IMR-90 (cell line): ENCODE measurements around the gene SNX1. TPM values are rescaled to one million over a fixed set of nuclear protein-coding genes. Genes with fewer than 3 reads are reported as not detected.
A peak's percentile ranks its signal among the peaks of the same experiment; 100 is the strongest.

Experiments
- ATAC-seq: fragments of 200-7000 bp; cut with Tn5 transposase; 2 replicates; pipeline ENCODE4 v1.9.1; 2020; ENCODE audit warnings: low read depth, mild to moderate bottlenecking, moderate library complexity
- BruUV-seq: library from RNA; stranded (reverse); fragments of 400-500 nt; replicated peaks from 2 replicates; lab custom pipeline; 2021; lab: Mats Ljungman, UMichigan
- CTCF ChIA-PET: fragments of 300-600 bp; formaldehyde crosslinking; extraction: SDS; loops from one replicate; lab custom pipeline; 2021; ENCODE audit warnings: antibody characterized with exemption; lab: Yijun Ruan, JAX
- POLR2A ChIA-PET: fragments of 300-600 bp; sonication (Branson Sonifier 250); formaldehyde crosslinking; loops from one replicate; lab custom pipeline; 2022; ENCODE audit warnings: antibody characterized with exemption; ENCODE audit not compliant: unreplicated experiment; lab: Charles Lee
- DNase-seq: peaks from one replicate; pipeline ENCODE4 v3.0.0; 2013
- H2AFZ ChIP-seq: replicated peaks from 2 replicates; pipeline ENCODE3; 2013; ENCODE audit warnings: low read length, mild to moderate bottlenecking; ENCODE audit not compliant: poor library complexity
- H2AK5ac ChIP-seq: 2 replicates; pipeline ENCODE4 v1.6.1; 2013; ENCODE audit warnings: low read depth, low read length, inconsistent platforms
- H2AK9ac ChIP-seq: replicated peaks from 2 replicates; pipeline ENCODE3; 2013; ENCODE audit warnings: mild to moderate bottlenecking, low read depth, low read length, moderate library complexity; ENCODE audit not compliant: poor library complexity
- H2BK120ac ChIP-seq: 2 replicates; pipeline ENCODE4 v1.6.1; 2013; ENCODE audit warnings: low read depth, low read length, inconsistent platforms
- H2BK15ac ChIP-seq: 3 replicates; pipeline ENCODE4 v1.6.1; 2013; ENCODE audit warnings: low read depth, low read length, inconsistent platforms
- H2BK20ac ChIP-seq: 2 replicates; pipeline ENCODE4 v1.6.1; 2013; ENCODE audit warnings: low read depth, mild to moderate bottlenecking, inconsistent platforms, low read length, moderate library complexity
- H2BK5ac ChIP-seq: 2 replicates; pipeline ENCODE4 v1.6.1; 2013; ENCODE audit warnings: mild to moderate bottlenecking, low read depth, low read length, inconsistent platforms; ENCODE audit not compliant: poor library complexity, severe bottlenecking
- H3K14ac ChIP-seq: replicated peaks from 2 replicates; pipeline ENCODE4 v1.6.1; 2013; ENCODE audit warnings: low read depth, low read length, inconsistent platforms
- H3K18ac ChIP-seq: 2 replicates; pipeline ENCODE4 v1.6.1; 2013; ENCODE audit warnings: low read depth, low read length, control low read depth
- H3K23ac ChIP-seq: 2 replicates; pipeline ENCODE4 v1.6.1; 2013; ENCODE audit warnings: low read depth, low read length, inconsistent platforms
- H3K27ac ChIP-seq: 2 replicates; pipeline ENCODE4 v1.5.1; 2013; ENCODE audit warnings: mild to moderate bottlenecking, control low read depth, low read length; ENCODE audit not compliant: insufficient read depth
- H3K27me3 ChIP-seq: 2 replicates; pipeline ENCODE4 v1.6.1; 2013; ENCODE audit warnings: low read length; ENCODE audit not compliant: control insufficient read depth, insufficient read depth
- H3K36me3 ChIP-seq: 2 replicates; pipeline ENCODE4 v1.6.1; 2013; ENCODE audit warnings: low read length, mixed read lengths; ENCODE audit not compliant: control insufficient read depth, insufficient read depth
- H3K4ac ChIP-seq: 2 replicates; pipeline ENCODE4 v1.6.1; 2013; ENCODE audit warnings: low read depth, low read length, inconsistent platforms
- H3K4me1 ChIP-seq: 2 replicates; pipeline ENCODE4 v1.6.1; 2013; ENCODE audit warnings: low read length, mixed read lengths; ENCODE audit not compliant: control insufficient read depth, insufficient read depth
- H3K4me2 ChIP-seq: 2 replicates; pipeline ENCODE4 v1.6.1; 2013; ENCODE audit warnings: low read depth, mild to moderate bottlenecking, control low read depth, low read length, moderate library complexity
- H3K4me3 ChIP-seq: 2 replicates; pipeline ENCODE4 v1.5.1; 2013; ENCODE audit warnings: low read depth, mild to moderate bottlenecking, control low read depth, low read length, moderate library complexity; ENCODE audit not compliant: insufficient read depth
- H3K56ac ChIP-seq: 2 replicates; pipeline ENCODE4 v1.6.1; 2013; ENCODE audit warnings: low read length, inconsistent platforms; ENCODE audit not compliant: insufficient read depth; ENCODE audit errors: extremely low read depth
- H3K79me1 ChIP-seq, 2 experiments: 2 replicates each; pipeline ENCODE4 v1.6.1; 2013; ENCODE audit warnings: low read length in 2 of 2, inconsistent platforms in 1 of 2, low read depth in 1 of 2
- H3K9ac ChIP-seq: 2 replicates; pipeline ENCODE4 v1.6.1; 2013; ENCODE audit warnings: low read depth, low read length, control low read depth
- H3K9me1 ChIP-seq: 2 replicates; pipeline ENCODE4 v1.6.1; 2013; ENCODE audit warnings: low read length, inconsistent platforms; ENCODE audit not compliant: insufficient read depth
- H3K9me3 ChIP-seq: 2 replicates; pipeline ENCODE4 v1.6.1; 2013; ENCODE audit warnings: low read length; ENCODE audit not compliant: control insufficient read depth, insufficient read depth
- H4K20me1 ChIP-seq: 2 replicates; pipeline ENCODE4 v1.6.1; 2013; ENCODE audit warnings: low read length, inconsistent platforms; ENCODE audit not compliant: insufficient read depth
- H4K5ac ChIP-seq: 2 replicates; pipeline ENCODE4 v1.6.1; 2013; ENCODE audit warnings: mild to moderate bottlenecking, low read depth, low read length, control low read depth
- H4K8ac ChIP-seq, 2 experiments: 2 replicates each; pipeline ENCODE4 v1.6.1; 2013; ENCODE audit warnings: low read depth in 2 of 2, low read length in 2 of 2, control low read depth in 1 of 2, inconsistent platforms in 1 of 2
- H4K91ac ChIP-seq: 2 replicates; pipeline ENCODE4 v1.6.1; 2013; ENCODE audit warnings: low read depth, low read length, inconsistent platforms; ENCODE audit not compliant: insufficient read depth
- BHLHE40 ChIP-seq: fragments of 150-350 bp; IDR thresholded peaks from 2 replicates; pipeline ENCODE4 v1.6.1; 2016; ENCODE audit warnings: mild to moderate bottlenecking, low read depth, low read length
- FOS ChIP-seq: fragments of 150-350 bp; IDR thresholded peaks from 2 replicates; pipeline ENCODE4 v1.6.1; 2016; ENCODE audit warnings: low read depth, low read length
- MAFK ChIP-seq: IDR thresholded peaks from 2 replicates; pipeline ENCODE4 v1.6.1; 2012; ENCODE audit warnings: low read depth, low read length, improper control_type of control experiment
- WGBS, 2 experiments: methylation state at CpG; one replicate each; pipeline versions ENCODE4 v1.1.5 to v1.1.7; 2013; ENCODE audit warnings: missing lambda C conversion rate in 2 of 2; ENCODE audit not compliant: insufficient read length in 1 of 2; ENCODE audit errors: extremely low coverage in 2 of 2; 5-methylcytosine and 5-hydroxymethylcytosine counted together
- dilution Hi-C: fragments of 300-500 bp; cut with HindIII; formaldehyde crosslinking; loops from one replicate; pipeline ENCODE4 v1.14.3; 2018; ENCODE audit warnings: low sequenced_read_pairs; ENCODE audit not compliant: unreplicated experiment
- in situ Hi-C: fragments of 300-500 bp; cut with MboI; formaldehyde crosslinking; loops from 3 replicates; pipeline ENCODE4 v1.14.3; 2019; ENCODE audit warnings: low sequenced_read_pairs, inconsistent platforms, mixed read lengths
- intact Hi-C: fragments of 100-400 bp; cut with micrococcal nuclease; formaldehyde crosslinking; loops from 2 replicates; pipeline ENCODE4 v1.10.0; 2022
- polyA plus RNA-seq, 3 experiments: library from polyadenylated mRNA; depleted of rRNA; stranded (reverse); fragments of >200 nt; gene quantifications; 2 replicates each; pipeline ENCODE4 v1.2.3, GENCODE V29; 2012; ENCODE audit warnings: low replicate concordance in 1 of 3
- total RNA-seq: library from RNA; depleted of rRNA; stranded (reverse); fragments of >200 nt; gene quantifications from 2 replicates; pipeline ENCODE4 v1.2.3, GENCODE V29; 2012

Gene SNX1
- total and polyA plus RNA-seq, 2 of the 4 experiments (the other 2 are of a cell fraction), result 35.3 to 72.3 TPM

DNA sequence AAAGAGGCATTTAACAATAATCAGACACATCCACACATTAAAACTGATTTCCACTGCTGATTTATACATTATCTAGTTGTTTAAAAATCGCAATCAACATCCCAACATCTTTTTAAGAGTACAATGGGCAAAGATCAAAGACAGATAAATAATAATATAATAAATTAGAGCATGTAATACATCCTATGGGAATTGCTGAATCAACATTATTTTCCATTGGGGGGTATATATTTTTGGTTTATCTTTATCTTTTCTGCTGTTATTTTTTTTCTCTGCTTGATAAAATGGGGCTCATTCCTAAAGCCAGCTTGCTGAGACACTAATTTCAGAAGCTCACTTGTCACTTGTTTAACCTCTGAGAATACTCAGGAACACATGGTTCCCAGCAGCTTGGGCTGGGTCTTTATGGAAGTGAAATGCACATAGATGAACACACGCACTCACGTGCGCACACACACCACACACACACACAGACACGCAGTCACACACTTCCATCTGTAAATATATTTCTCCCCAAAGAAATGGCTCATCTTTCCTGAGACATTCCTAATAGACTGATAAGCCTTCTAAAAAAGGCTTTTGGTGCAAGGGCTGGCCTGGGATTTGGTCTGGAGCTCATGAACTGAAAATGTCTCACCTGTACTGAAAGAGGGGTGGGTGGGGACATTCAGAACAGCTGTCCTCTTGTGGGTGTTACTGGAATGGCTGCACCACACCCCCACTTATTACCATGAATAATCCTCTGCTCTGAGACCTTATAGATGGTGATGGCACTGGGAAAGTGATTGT lies 70.5 kb downstream of the SNX1 start:
- TF ChIP-seq BHLHE40 (peak; percentile 14; the same call in 1 of the 2 replicates), FOS (no peak), MAFK (peak; percentile 91)
- dilution Hi-C loops, result no loop called here
- ChIA-PET POLR2A (no interaction called here), CTCF (interaction anchor here (0.6 to 1.2 kb wide), 2 partner anchors 16 to 61 kb away, joined by 3 read pairs; no protein-coding TSS in a partner anchor)
- H2AK9ac ChIP-seq, result no peak overlapping the region
- H4K8ac ChIP-seq, result no peak overlapping the region
- no CpG with 5 or more reads among the region's 5 CpGs for WGBS, 2 experiments
- DNase-seq (peak; percentile 35), ATAC-seq (no peak)
- H2AK5ac ChIP-seq, result no peak overlapping the region
- BruUV-seq, result no TSS peak
- H2BK20ac ChIP-seq, result no peak overlapping the region
- H3K9me3 ChIP-seq, result no peaks in the 10 kb centered on the region
- H3K27me3 ChIP-seq, result no peaks in the 10 kb centered on the region
- no peak overlapping the region for H3K14ac ChIP-seq
- peaks cover 5% of the 10 kb centered on the region; the same call in 1 of the 2 replicates for H4K20me1 ChIP-seq
- H3K36me3 ChIP-seq, result peaks cover 11% of the 10 kb centered on the region
- intact Hi-C loops, result no loop called here
- H3K4me3 ChIP-seq, result no peak overlapping the region
- no peak overlapping the region for H3K27ac ChIP-seq
- H3K18ac ChIP-seq, result no peak overlapping the region
- no peak overlapping the region for H3K4me2 ChIP-seq
- H4K91ac ChIP-seq, result no peak overlapping the region
- H3K9me1 ChIP-seq, result peaks cover 11% of the 10 kb centered on the region
- H2BK5ac ChIP-seq, result no peak overlapping the region
- in situ Hi-C loops, result no loop called here
- H3K9ac ChIP-seq, result no peak overlapping the region
- peaks cover 0 to 9% of the 10 kb centered on the region in 2 experiments; a peak in 3 of 4 replicates for H3K79me1 ChIP-seq
- no peak overlapping the region for H2BK15ac ChIP-seq
- H3K56ac ChIP-seq, result no peak overlapping the region
- H2BK120ac ChIP-seq, result no peak overlapping the region
- no peak overlapping the region for H3K4ac ChIP-seq
- H3K23ac ChIP-seq, result no peak overlapping the region
- H4K5ac ChIP-seq, result no peak overlapping the region
- H2AFZ ChIP-seq, result no peak overlapping the region
- peaks cover 5% of the 10 kb centered on the region for H3K4me1 ChIP-seq
